B cell (primary cell): ENCODE results near the gene AFF3. TPM values are rescaled to one million over a fixed set of nuclear protein-coding genes. Genes with fewer than 3 reads are reported as not detected.
A peak's percentile ranks its signal among the peaks of the same experiment; 100 is the strongest.

Source experiments
- ATAC-seq: fragments of 200-7000 bp; cut with Tn5 transposase; one replicate; pipeline ENCODE4 v1.10.0; 2021; ENCODE audit warnings: low read depth, mild to moderate bottlenecking, moderate number of reproducible peaks, moderate library complexity
- CTCF ChIA-PET: fragments of 350-600 bp; sonication (Branson Sonifier 250); formaldehyde crosslinking; loops from one replicate; lab custom pipeline; 2021; ENCODE audit warnings: antibody characterized with exemption, inconsistent platforms; lab: Charles Lee
- POLR2A ChIA-PET: fragments of 350-600 bp; sonication (Branson Sonifier 250); formaldehyde crosslinking; loops from one replicate; lab custom pipeline; 2021; ENCODE audit warnings: antibody characterized with exemption; lab: Charles Lee
- DNase-seq: peaks from one replicate; pipeline ENCODE4 v3.0.0; 2013
- H2AFZ ChIP-seq: 2 replicates; pipeline ENCODE4 v1.6.1; 2012; ENCODE audit warnings: mild to moderate bottlenecking, low read depth, low read length; ENCODE audit not compliant: insufficient read depth, poor library complexity, severe bottlenecking
- H3K27ac ChIP-seq, 2 donors: 1 replicate in 1 of 2; 2 replicates in 1 of 2; pipeline ENCODE4 v1.5.1; 2012 to 2013; ENCODE audit warnings: low read length in 2 of 2, mild to moderate bottlenecking in 2 of 2, moderate library complexity in 1 of 2
- H3K27me3 ChIP-seq, 4 experiments: fragments of 200-600 bp in 1 of 4; sonication (generic) in 1 of 4; replicated peaks in 1 of 4; 1 replicate in 2 of 4; 2 replicates in 2 of 4; pipeline versions ENCODE4 v1.6.1 to v1.7.0; 2013 to 2016; ENCODE audit warnings: low read length in 3 of 4, mild to moderate bottlenecking in 2 of 4, mixed read lengths in 1 of 4, moderate library complexity in 1 of 4; ENCODE audit not compliant: insufficient read depth in 4 of 4, control insufficient read depth in 3 of 4; ENCODE audit errors: control extremely low read depth in 1 of 4
- H3K36me3 ChIP-seq, 2 experiments: replicated peaks in 1 of 2; 1 replicate in 1 of 2; 2 replicates in 1 of 2; pipeline versions ENCODE4 v1.6.1 to v1.7.1; 2013; ENCODE audit warnings: low read length in 1 of 2; ENCODE audit not compliant: insufficient read depth in 2 of 2, control insufficient read depth in 1 of 2; ENCODE audit errors: control extremely low read depth in 1 of 2, extremely low read depth in 1 of 2
- H3K4me1 ChIP-seq, 2 donors: fragments of 200-600 bp in 1 of 2; sonication (generic) in 1 of 2; 1 replicate in 1 of 2; 2 replicates in 1 of 2; pipeline versions ENCODE4 v1.5.1 to v1.6.1; 2013 to 2017; ENCODE audit warnings: low read length in 2 of 2; ENCODE audit not compliant: control insufficient read depth in 2 of 2, insufficient read depth in 2 of 2
- H3K4me2 ChIP-seq: replicated peaks from 2 replicates; pipeline ENCODE3; 2012; ENCODE audit warnings: mild to moderate bottlenecking, low read depth, low read length; ENCODE audit not compliant: poor library complexity, severe bottlenecking
- H3K4me3 ChIP-seq, 5 experiments: fragments of 200-600 bp in 1 of 5; sonication (generic) in 1 of 5; 1 replicate in 3 of 5; 2 replicates in 2 of 5; pipeline versions ENCODE4 v1.5.1 to v1.7.0; 2011 to 2016; ENCODE audit warnings: low read length in 4 of 5, mild to moderate bottlenecking in 4 of 5, low read depth in 2 of 5, control low read depth in 1 of 5, moderate library complexity in 1 of 5; ENCODE audit not compliant: insufficient read depth in 1 of 5; ENCODE audit errors: control extremely low read depth in 1 of 5, extremely low read depth in 1 of 5
- H3K79me2 ChIP-seq: fragments of 200-600 bp; sonication (generic); one replicate; pipeline ENCODE4 v1.6.0; 2016; ENCODE audit warnings: low read length; ENCODE audit not compliant: control insufficient read depth, insufficient read depth
- H3K9ac ChIP-seq: fragments of 200-600 bp; sonication (generic); 2 replicates; pipeline ENCODE4 v1.6.1; 2017; ENCODE audit warnings: mild to moderate bottlenecking, low read length, moderate library complexity
- H3K9me3 ChIP-seq, 3 donors: one replicate each; pipeline versions ENCODE4 v1.6.1 to v1.7.1; 2013; ENCODE audit warnings: low read length in 2 of 3; ENCODE audit not compliant: control insufficient read depth in 2 of 3, insufficient read depth in 1 of 3; ENCODE audit errors: control extremely low read depth in 1 of 3
- H4K20me1 ChIP-seq: 2 replicates; pipeline ENCODE4 v1.6.0; 2012; ENCODE audit warnings: mild to moderate bottlenecking, low read length; ENCODE audit not compliant: insufficient read depth, control insufficient read depth, poor library complexity, severe bottlenecking
- H3K27ac Mint-ChIP-seq: one replicate; pipeline ENCODE4 v1.8.0; 2021; ENCODE audit warnings: mixed read lengths
- H3K27me3 Mint-ChIP-seq: one replicate; pipeline ENCODE4 v1.8.0; 2021; ENCODE audit warnings: mixed read lengths
- H3K4me1 Mint-ChIP-seq: one replicate; pipeline ENCODE4 v1.8.0; 2021; ENCODE audit warnings: mixed read lengths
- H3K4me3 Mint-ChIP-seq: one replicate; pipeline ENCODE4 v1.8.0; 2021; ENCODE audit warnings: mixed read lengths
- H3K9me3 Mint-ChIP-seq: one replicate; pipeline ENCODE4 v1.8.0; 2022; ENCODE audit warnings: mixed read lengths; ENCODE audit not compliant: insufficient read depth
- CTCF ChIP-seq: fragments of 200-600 bp; IDR thresholded peaks from one replicate; pipeline ENCODE4 v1.8.0; 2022; ENCODE audit warnings: antibody characterized with exemption, mild to moderate bottlenecking
- EZH2 ChIP-seq: IDR thresholded peaks from 2 replicates; pipeline ENCODE4 v1.6.1; 2012; ENCODE audit warnings: borderline replicate concordance, low read depth, mild to moderate bottlenecking, moderate library complexity, low read length; ENCODE audit not compliant: insufficient read depth, poor library complexity, severe bottlenecking
- WGBS: methylation state at CpG from one replicate; pipeline ENCODE4 v1.1.5; 2013; ENCODE audit warnings: missing lambda C conversion rate; ENCODE audit not compliant: insufficient coverage; 5-methylcytosine and 5-hydroxymethylcytosine counted together
- intact Hi-C: fragments of 100-400 bp; cut with micrococcal nuclease; formaldehyde crosslinking; loops from one replicate; pipeline ENCODE4 v1.10.0; 2022
- polyA plus RNA-seq: library from polyadenylated mRNA; depleted of rRNA; stranded (reverse); fragments of >200 nt; gene quantifications from 2 replicates; pipeline ENCODE4 v1.2.3, GENCODE V29; 2012
- total RNA-seq, 2 donors: library from RNA; stranded (reverse); fragments of 120-200 nt in 1 of 2; gene quantifications; 1 replicate in 1 of 2; 2 replicates in 1 of 2; pipeline versions ENCODE4 v1.2.3 to v1.2.4, GENCODE V29; 2013 to 2022

AFF3 gene
- total and polyA plus RNA-seq, 2 donors (not counting 1 experiment from before 2014, with no cell fraction given) = 117 to 830 TPM

DNA sequence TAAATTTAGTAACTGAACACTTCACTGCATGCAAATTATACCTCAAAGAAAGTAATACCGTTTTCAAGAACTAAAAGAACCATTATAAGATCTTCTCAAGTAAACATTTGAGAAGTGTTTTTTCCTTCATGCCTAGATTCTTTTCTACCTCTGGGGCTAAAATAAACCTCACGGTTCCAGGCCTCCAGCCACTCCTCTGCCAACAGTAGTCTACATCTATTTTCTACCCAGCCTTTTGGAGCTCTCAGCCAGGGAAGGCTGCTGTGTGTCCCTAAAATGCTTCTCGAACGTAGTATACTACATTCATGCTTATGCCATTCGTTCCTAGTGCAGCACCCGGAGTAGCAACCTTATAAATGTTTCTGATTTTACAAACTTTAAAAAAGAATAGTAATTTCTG, 219.7 kb downstream of the AFF3 start:
- TF ChIP-seq CTCF (no peak), EZH2 (no peak)
- H3K27me3 Mint-ChIP-seq = no peaks in the 10 kb centered on the region
- intact Hi-C loops = loop anchor here (10.0 kb wide), 2 partner anchors 322 to 472 kb away; no protein-coding TSS in a partner anchor
- no peaks in the 10 kb centered on the region for H3K9me3 Mint-ChIP-seq
- WGBS = 86% methylated on average over 1 of the region's 6 CpGs
- peaks cover 72% of the 10 kb centered on the region for H3K4me1 Mint-ChIP-seq
- DNase-seq = no peak
- H3K27me3 ChIP-seq = no peaks in the 10 kb centered on the region
- H3K4me1 ChIP-seq = peaks cover 36 to 41% of the 10 kb centered on the region in 2 donors
- H4K20me1 ChIP-seq = peaks cover 65% of the 10 kb centered on the region
- peak overlapping the region; percentile 60 for H3K27ac Mint-ChIP-seq
- no peak overlapping the region for H2AFZ ChIP-seq
- H3K9ac ChIP-seq = peak overlapping the region; percentile 38
- no peak for ATAC-seq
- H3K27ac ChIP-seq = peak overlapping the region in 1 of 2 donors; percentile 66
- H3K4me3 Mint-ChIP-seq = peak overlapping the region; percentile 17
- H3K36me3 ChIP-seq = peaks cover 5 to 24% of the 10 kb centered on the region in 2 experiments
- H3K4me3 ChIP-seq = no peak overlapping the region
- peak overlapping the region; percentile 26 for H3K4me2 ChIP-seq
- CTCF ChIA-PET = no interaction called here
- POLR2A ChIA-PET = no interaction called here
- peaks cover 0 to 1% (median under 1%) of the 10 kb centered on the region in 3 donors for H3K9me3 ChIP-seq
- peaks cover 92% of the 10 kb centered on the region for H3K79me2 ChIP-seq

DNA sequence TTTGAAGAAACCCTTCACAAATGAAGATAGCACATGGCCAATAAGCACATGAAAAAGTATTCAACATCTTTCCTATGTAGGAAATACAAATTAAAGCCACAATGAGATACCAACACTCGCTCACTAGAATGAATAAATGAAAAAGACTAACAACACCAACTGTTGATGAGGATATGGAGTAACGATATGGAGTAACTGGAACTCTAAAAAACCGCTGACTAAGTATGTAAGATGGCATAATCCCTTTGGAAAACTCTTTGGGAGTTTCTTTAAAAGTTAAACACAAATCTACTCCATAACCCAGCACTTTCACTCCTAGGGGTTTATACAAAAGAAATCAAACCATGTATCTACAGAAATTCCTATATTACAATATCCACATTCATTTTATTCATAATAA, 220.5 kb downstream of the AFF3 start:
- POLR2A ChIA-PET = no interaction called here
- 100% methylated on average over 1 of the region's 3 CpGs for WGBS

More for the DNA sequence above, 220.5 kb downstream of the AFF3 start:
- peak overlapping the region in 1 of 2 donors; percentile 66 for H3K27ac ChIP-seq
- no peak overlapping the region for H3K9ac ChIP-seq
- peaks cover 0 to 1% (median 0%) of the 10 kb centered on the region in 3 donors for H3K9me3 ChIP-seq
- no peaks in the 10 kb centered on the region for H3K9me3 Mint-ChIP-seq
- CTCF ChIA-PET = no interaction called here
- DNase-seq (no peak), ATAC-seq (no peak)
- no peak overlapping the region for H3K27ac Mint-ChIP-seq
- peaks cover 29 to 34% of the 10 kb centered on the region in 2 donors for H3K4me1 ChIP-seq
- H3K27me3 Mint-ChIP-seq = no peaks in the 10 kb centered on the region
- H2AFZ ChIP-seq = no peak overlapping the region
- peaks cover 66% of the 10 kb centered on the region for H3K4me1 Mint-ChIP-seq
- H3K4me3 Mint-ChIP-seq = peak overlapping the region; percentile 26
- TF ChIP-seq EZH2 (no peak), CTCF (no peak)
- H3K27me3 ChIP-seq = no peaks in the 10 kb centered on the region
- H4K20me1 ChIP-seq = peaks cover 69% of the 10 kb centered on the region
- H3K79me2 ChIP-seq = peaks cover 92% of the 10 kb centered on the region
- H3K4me3 ChIP-seq = no peak overlapping the region
- peak overlapping the region; percentile 26 for H3K4me2 ChIP-seq
- peaks cover 8 to 30% of the 10 kb centered on the region in 2 experiments for H3K36me3 ChIP-seq
- intact Hi-C loops = loop anchor here (10.0 kb wide), 2 partner anchors 323 to 473 kb away; no protein-coding TSS in a partner anchor
